ENCODE measurements around the gene ERBB4. TPM values are rescaled to one million over a fixed set of nuclear protein-coding genes. Genes with fewer than 3 reads are reported as not detected.

Gene ERBB4
- total RNA-seq, 1 donor from 2014 or later: 9.9 TPM

DNA sequence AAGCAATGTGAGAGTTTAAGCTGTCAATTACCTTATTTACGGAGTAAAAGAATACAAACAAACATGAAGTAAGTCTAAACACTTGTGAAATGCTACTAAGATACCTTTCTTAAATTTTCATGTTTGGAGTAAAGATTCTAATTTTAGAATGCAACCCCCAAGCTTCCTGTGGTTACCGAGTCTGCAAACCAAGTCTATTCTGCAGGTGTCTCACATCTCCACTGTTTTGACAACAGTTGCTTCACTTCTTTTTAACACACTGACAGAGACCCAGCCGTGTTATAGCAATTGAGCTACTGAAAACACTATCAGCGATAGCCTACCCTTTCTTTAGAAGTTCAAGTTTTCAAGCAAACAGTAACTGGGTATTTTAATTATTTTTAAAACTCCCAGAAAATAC, 608.3 kb downstream of the ERBB4 start:
- no peaks in the 10 kb centered on the region for H3K27me3 ChIP-seq (ENCODE audit: control insufficient read depth in 3 of 3, insufficient read depth in 3 of 3, low read length in 3 of 3)
- no peaks in the 10 kb centered on the region for H3K36me3 ChIP-seq (ENCODE audit: control insufficient read depth in 3 of 3, insufficient read depth in 3 of 3, low read length in 3 of 3)
- peaks cover 0 to 2% (median 0%) of the 10 kb centered on the region in 3 donors for H3K4me1 ChIP-seq (ENCODE audit: control insufficient read depth in 3 of 3, insufficient read depth in 3 of 3, low read length in 3 of 3)
- peak overlapping the region in 2 of 3 donors; percentile 4 to 62 for H3K9ac ChIP-seq (ENCODE audit: low read depth in 1 of 3, low read length in 3 of 3)
- H3K27ac ChIP-seq (ENCODE audit: low read depth, low read length): no peak overlapping the region
- peak overlapping the region in 1 of 3 donors; percentile 32 for H3K4me3 ChIP-seq (ENCODE audit: low read length in 3 of 3)
- H3K9me3 ChIP-seq (ENCODE audit: control insufficient read depth in 3 of 3, low read length in 3 of 3): no peaks in the 10 kb centered on the region

DNA sequence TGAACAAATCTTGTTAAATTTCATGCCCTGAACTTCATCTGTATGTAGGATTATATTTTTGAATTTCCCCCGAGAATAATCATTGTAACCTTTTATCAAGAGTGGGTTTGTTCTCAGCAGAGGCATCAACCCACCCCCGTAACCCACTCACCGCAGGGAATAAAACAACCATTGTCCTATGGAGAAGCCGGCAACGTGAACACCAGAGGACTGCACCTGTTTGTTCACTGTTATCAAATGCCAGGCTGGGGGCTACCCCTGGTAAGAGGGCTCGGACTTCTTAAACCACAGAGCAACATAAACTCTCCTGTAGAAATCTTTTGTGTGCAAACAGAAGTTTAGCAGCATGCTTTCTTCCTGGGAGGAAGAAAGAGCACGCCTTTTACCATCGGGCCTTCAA, 610.4 kb downstream of the ERBB4 start:
- Histone ChIP-seq H3K4me3 (ENCODE audit: low read length in 3 of 3) (no peak overlapping the region), H3K4me1 (ENCODE audit: control insufficient read depth in 3 of 3, insufficient read depth in 3 of 3, low read length in 3 of 3) (peaks cover 0 to 2% (median 0%) of the 10 kb centered on the region in 3 donors), H3K27me3 (ENCODE audit: control insufficient read depth in 3 of 3, insufficient read depth in 3 of 3, low read length in 3 of 3) (no peaks in the 10 kb centered on the region), H3K36me3 (ENCODE audit: control insufficient read depth in 3 of 3, insufficient read depth in 3 of 3, low read length in 3 of 3) (no peaks in the 10 kb centered on the region), H3K9ac (ENCODE audit: low read depth in 1 of 3, low read length in 3 of 3) (no peak overlapping the region), H3K27ac (ENCODE audit: low read depth, low read length) (no peak overlapping the region), H3K9me3 (ENCODE audit: control insufficient read depth in 3 of 3, low read length in 3 of 3) (no peaks in the 10 kb centered on the region)

DNA sequence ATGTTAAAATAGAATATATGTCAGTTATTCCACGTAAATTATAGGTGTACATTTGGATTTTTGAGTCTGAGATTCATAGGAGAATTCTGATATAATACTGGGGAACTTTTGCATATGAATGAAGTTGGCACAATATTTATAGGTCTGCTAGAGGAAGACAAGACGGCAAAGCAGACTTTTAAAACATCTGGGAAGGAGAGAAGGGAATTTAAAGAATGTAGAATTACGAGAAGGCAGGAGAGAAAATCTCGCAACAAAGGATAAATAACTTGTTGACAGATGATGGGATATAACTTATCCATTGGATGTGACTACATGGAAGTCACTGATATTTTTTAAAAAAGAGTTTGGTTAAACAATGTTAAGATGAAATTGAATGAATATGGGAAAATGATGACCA, 615.6 kb downstream of the ERBB4 start:
- Histone ChIP-seq H3K27ac (ENCODE audit: low read depth, low read length) (no peak overlapping the region), H3K4me3 (ENCODE audit: low read length in 3 of 3) (no peak overlapping the region), H3K4me1 (ENCODE audit: control insufficient read depth in 3 of 3, insufficient read depth in 3 of 3, low read length in 3 of 3) (no peaks in the 10 kb centered on the region), H3K27me3 (ENCODE audit: control insufficient read depth in 3 of 3, insufficient read depth in 3 of 3, low read length in 3 of 3) (no peaks in the 10 kb centered on the region), H3K36me3 (ENCODE audit: control insufficient read depth in 3 of 3, insufficient read depth in 3 of 3, low read length in 3 of 3) (no peaks in the 10 kb centered on the region), H3K9me3 (ENCODE audit: control insufficient read depth in 3 of 3, low read length in 3 of 3) (no peaks in the 10 kb centered on the region), H3K9ac (ENCODE audit: low read depth in 1 of 3, low read length in 3 of 3) (no peak overlapping the region)

DNA sequence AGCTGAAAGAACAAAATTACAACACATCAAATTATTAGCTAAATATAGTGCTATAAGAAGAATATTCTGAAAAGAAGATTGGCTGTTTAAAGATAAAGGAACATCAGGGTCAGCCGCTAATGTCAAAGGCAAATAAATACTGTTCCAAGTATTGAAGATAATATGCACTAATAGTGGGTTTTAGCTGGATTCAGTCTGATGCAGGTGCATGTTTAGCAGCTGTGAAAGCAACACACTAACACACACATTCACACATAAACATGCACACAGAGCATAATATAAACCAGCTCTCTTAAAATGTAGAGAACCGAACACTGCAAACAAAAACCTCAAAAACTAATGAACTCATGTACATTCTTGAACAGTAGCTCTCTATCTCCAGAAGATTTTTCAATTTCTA, 634.6 kb downstream of the ERBB4 start:
- no peak overlapping the region for H3K4me3 ChIP-seq (ENCODE audit: low read length in 3 of 3)
- H3K27me3 ChIP-seq (ENCODE audit: control insufficient read depth in 3 of 3, insufficient read depth in 3 of 3, low read length in 3 of 3): no peaks in the 10 kb centered on the region
- H3K9ac ChIP-seq (ENCODE audit: low read depth in 1 of 3, low read length in 3 of 3): no peak overlapping the region
- peaks cover 0 to 5% (median 0%) of the 10 kb centered on the region in 3 donors for H3K4me1 ChIP-seq (ENCODE audit: control insufficient read depth in 3 of 3, insufficient read depth in 3 of 3, low read length in 3 of 3)
- no peak overlapping the region for H3K27ac ChIP-seq (ENCODE audit: low read depth, low read length)
- no peaks in the 10 kb centered on the region for H3K36me3 ChIP-seq (ENCODE audit: control insufficient read depth in 3 of 3, insufficient read depth in 3 of 3, low read length in 3 of 3)
- H3K9me3 ChIP-seq (ENCODE audit: control insufficient read depth in 3 of 3, low read length in 3 of 3): no peaks in the 10 kb centered on the region

DNA sequence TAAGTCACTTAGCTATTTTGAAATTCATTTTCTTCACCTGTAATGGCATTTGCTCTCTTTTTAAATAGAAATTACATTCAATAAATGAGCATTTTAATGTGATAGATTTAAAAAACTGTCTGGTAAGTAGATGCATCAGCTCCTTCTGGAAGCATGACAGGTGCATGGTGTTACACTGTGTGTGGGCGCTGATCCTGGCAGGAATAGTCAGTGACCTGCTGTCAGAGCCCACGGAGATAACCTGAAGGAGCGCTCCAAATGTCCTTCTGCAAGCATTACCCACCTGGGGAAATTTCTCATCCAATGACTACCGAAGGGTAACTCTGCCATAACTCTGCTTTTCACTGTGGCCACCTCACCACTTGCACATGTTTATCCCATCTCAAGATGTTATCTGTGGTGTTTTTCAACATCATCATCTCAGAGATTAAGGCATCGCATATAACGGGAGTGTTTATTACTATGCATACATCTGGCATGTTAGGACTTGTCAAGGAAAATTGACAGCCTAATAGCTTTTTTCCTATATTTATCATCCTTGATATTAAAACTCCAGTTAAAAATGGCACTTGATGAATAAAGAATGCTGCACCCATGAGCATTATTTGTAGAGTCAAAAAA, 637.3 kb downstream of the ERBB4 start:
- Histone ChIP-seq H3K4me3 (ENCODE audit: low read length in 3 of 3) (peak overlapping the region in 2 of 3 donors; percentile 40 to 50), H3K9ac (ENCODE audit: low read depth in 1 of 3, low read length in 3 of 3) (no peak overlapping the region), H3K9me3 (ENCODE audit: control insufficient read depth in 3 of 3, low read length in 3 of 3) (no peaks in the 10 kb centered on the region), H3K4me1 (ENCODE audit: control insufficient read depth in 3 of 3, insufficient read depth in 3 of 3, low read length in 3 of 3) (peaks cover 0 to 5% (median 0%) of the 10 kb centered on the region in 3 donors), H3K27me3 (ENCODE audit: control insufficient read depth in 3 of 3, insufficient read depth in 3 of 3, low read length in 3 of 3) (no peaks in the 10 kb centered on the region), H3K27ac (ENCODE audit: low read depth, low read length) (peak overlapping the region; percentile 86), H3K36me3 (ENCODE audit: control insufficient read depth in 3 of 3, insufficient read depth in 3 of 3, low read length in 3 of 3) (no peaks in the 10 kb centered on the region)

DNA sequence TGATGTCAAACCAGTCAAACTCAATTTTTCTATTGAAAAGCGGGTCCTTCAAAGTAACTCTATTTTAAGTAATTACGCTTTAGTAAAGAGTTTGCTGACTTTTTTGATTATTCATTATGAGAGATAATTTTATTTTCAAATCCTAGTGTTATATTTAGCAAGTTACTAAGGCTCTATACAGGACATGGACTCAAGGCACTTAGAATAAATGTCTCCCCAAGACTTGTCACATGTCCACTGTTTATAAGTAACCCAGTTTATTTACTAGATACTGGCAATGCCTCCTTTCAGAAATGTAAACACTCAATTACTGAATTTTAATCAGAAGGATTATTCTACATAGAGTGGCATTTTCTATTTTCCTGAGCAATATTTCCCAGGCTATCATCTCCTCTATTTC, 638.1 kb downstream of the ERBB4 start:
- peak overlapping the region in 1 of 3 donors; percentile 4 for H3K4me3 ChIP-seq (ENCODE audit: low read length in 3 of 3)
- H3K9me3 ChIP-seq (ENCODE audit: control insufficient read depth in 3 of 3, low read length in 3 of 3): no peaks in the 10 kb centered on the region
- no peaks in the 10 kb centered on the region for H3K36me3 ChIP-seq (ENCODE audit: control insufficient read depth in 3 of 3, insufficient read depth in 3 of 3, low read length in 3 of 3)
- no peaks in the 10 kb centered on the region for H3K27me3 ChIP-seq (ENCODE audit: control insufficient read depth in 3 of 3, insufficient read depth in 3 of 3, low read length in 3 of 3)
- peaks cover 0 to 5% (median 0%) of the 10 kb centered on the region in 3 donors for H3K4me1 ChIP-seq (ENCODE audit: control insufficient read depth in 3 of 3, insufficient read depth in 3 of 3, low read length in 3 of 3)
- peak overlapping the region; percentile 41 to 63 (median 52) for H3K9ac ChIP-seq (ENCODE audit: low read depth in 1 of 3, low read length in 3 of 3)
- peak overlapping the region; percentile 86 for H3K27ac ChIP-seq (ENCODE audit: low read depth, low read length)

DNA sequence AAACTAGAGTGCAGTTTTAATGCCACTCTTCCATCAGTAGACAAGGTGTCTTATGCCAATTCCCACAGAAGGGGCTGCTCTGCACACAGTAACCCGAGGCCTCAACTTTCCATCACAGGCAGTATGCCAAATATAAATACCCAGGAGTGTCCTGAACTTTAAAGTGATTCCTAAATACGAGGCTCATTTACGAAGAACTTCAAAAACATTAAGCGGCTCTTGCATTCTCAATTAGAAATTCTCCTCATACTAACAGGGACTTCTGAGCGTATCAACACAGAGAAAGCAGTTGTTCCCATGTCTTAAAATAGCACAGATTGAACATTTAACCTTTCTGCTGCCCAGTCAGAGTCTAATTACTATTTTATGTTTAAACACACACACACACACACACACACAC, 638.6 kb downstream of the ERBB4 start:
- peak overlapping the region; percentile 86 for H3K27ac ChIP-seq (ENCODE audit: low read depth, low read length)
- no peaks in the 10 kb centered on the region for H3K27me3 ChIP-seq (ENCODE audit: control insufficient read depth in 3 of 3, insufficient read depth in 3 of 3, low read length in 3 of 3)
- peak overlapping the region; percentile 14 to 57 (median 34) for H3K4me3 ChIP-seq (ENCODE audit: low read length in 3 of 3)
- peaks cover 0 to 5% (median 0%) of the 10 kb centered on the region in 3 donors for H3K4me1 ChIP-seq (ENCODE audit: control insufficient read depth in 3 of 3, insufficient read depth in 3 of 3, low read length in 3 of 3)
- no peaks in the 10 kb centered on the region for H3K36me3 ChIP-seq (ENCODE audit: control insufficient read depth in 3 of 3, insufficient read depth in 3 of 3, low read length in 3 of 3)
- peak overlapping the region; percentile 41 to 63 (median 52) for H3K9ac ChIP-seq (ENCODE audit: low read depth in 1 of 3, low read length in 3 of 3)
- peaks cover 0 to under 1% (median 0%) of the 10 kb centered on the region in 3 donors for H3K9me3 ChIP-seq (ENCODE audit: control insufficient read depth in 3 of 3, low read length in 3 of 3)

DNA sequence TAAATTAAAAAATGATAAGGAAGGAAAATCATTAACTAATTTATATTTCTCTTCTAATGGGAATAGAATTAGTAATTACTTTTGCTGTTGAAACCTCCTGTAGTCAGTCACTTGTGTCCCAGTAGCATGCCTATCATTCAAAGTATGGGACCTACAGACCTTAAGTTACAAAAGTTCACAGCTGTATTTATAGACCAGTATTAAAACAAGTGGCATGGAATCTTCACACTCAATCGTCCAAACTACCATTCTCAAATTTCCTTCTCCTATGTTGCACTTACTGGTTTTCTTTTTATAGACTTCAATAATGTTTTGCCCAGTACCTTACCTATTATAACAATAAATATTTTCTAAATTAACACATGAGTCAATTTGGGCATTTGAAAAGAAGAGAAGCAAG, 639.9 kb downstream of the ERBB4 start:
- H3K36me3 ChIP-seq (ENCODE audit: control insufficient read depth in 3 of 3, insufficient read depth in 3 of 3, low read length in 3 of 3): no peaks in the 10 kb centered on the region
- peak overlapping the region; percentile 86 for H3K27ac ChIP-seq (ENCODE audit: low read depth, low read length)
- peak overlapping the region in 1 of 3 donors; percentile 31 for H3K4me3 ChIP-seq (ENCODE audit: low read length in 3 of 3)
- no peaks in the 10 kb centered on the region for H3K27me3 ChIP-seq (ENCODE audit: control insufficient read depth in 3 of 3, insufficient read depth in 3 of 3, low read length in 3 of 3)
- peaks cover 0 to 2% (median 0%) of the 10 kb centered on the region in 3 donors for H3K9me3 ChIP-seq (ENCODE audit: control insufficient read depth in 3 of 3, low read length in 3 of 3)
- peak overlapping the region; percentile 46 to 67 (median 55) for H3K9ac ChIP-seq (ENCODE audit: low read depth in 1 of 3, low read length in 3 of 3)
- peaks cover 0 to 5% (median 0%) of the 10 kb centered on the region in 3 donors for H3K4me1 ChIP-seq (ENCODE audit: control insufficient read depth in 3 of 3, insufficient read depth in 3 of 3, low read length in 3 of 3)

DNA sequence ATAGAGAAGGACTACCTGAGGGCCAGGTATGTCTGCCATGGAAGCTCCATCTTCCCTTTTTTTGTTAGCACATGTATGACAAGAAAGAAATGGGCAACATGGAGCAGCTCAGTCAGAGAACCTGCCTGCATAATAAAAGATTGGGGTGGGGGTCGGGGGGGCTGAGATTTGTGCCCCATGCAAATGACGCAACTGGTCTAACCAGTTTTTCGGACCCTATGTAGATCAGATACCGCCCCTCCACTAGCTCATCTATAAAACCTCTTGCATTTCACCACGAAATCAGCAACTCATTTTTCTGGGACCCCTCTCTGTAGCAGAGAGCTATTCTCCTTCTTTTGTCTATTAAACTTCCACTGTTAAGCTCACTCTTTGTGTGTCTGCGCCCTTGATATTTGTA, 657.2 kb downstream of the ERBB4 start:
- Histone ChIP-seq H3K27me3 (ENCODE audit: control insufficient read depth in 3 of 3, insufficient read depth in 3 of 3, low read length in 3 of 3) (no peaks in the 10 kb centered on the region), H3K9ac (ENCODE audit: low read depth in 1 of 3, low read length in 3 of 3) (no peak overlapping the region), H3K27ac (ENCODE audit: low read depth, low read length) (no peak overlapping the region), H3K4me3 (ENCODE audit: low read length in 3 of 3) (no peak overlapping the region), H3K9me3 (ENCODE audit: control insufficient read depth in 3 of 3, low read length in 3 of 3) (no peaks in the 10 kb centered on the region), H3K4me1 (ENCODE audit: control insufficient read depth in 3 of 3, insufficient read depth in 3 of 3, low read length in 3 of 3) (no peaks in the 10 kb centered on the region), H3K36me3 (ENCODE audit: control insufficient read depth in 3 of 3, insufficient read depth in 3 of 3, low read length in 3 of 3) (no peaks in the 10 kb centered on the region)

DNA sequence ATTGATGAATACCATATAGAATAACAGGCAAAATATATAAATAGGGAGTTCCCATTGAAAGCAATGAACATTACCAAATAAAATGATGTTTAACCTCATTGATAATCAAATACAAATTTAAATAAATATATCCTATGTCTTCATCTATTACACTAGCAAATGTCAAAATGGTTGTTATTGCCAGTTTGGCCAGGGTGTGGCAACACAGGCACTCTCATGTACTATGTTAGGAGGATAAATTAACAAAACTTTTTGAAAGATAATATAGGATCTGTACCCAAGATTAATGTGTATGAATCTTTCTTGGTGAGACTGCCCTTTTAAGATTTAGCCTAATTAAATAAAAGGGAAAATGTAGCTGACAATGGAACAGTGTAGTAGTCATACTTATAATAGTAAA, 659.3 kb downstream of the ERBB4 start:
- no peaks in the 10 kb centered on the region for H3K36me3 ChIP-seq (ENCODE audit: control insufficient read depth in 3 of 3, insufficient read depth in 3 of 3, low read length in 3 of 3)

More for the DNA sequence above, 659.3 kb downstream of the ERBB4 start:
- H3K27ac ChIP-seq (ENCODE audit: low read depth, low read length): no peak overlapping the region
- no peaks in the 10 kb centered on the region for H3K4me1 ChIP-seq (ENCODE audit: control insufficient read depth in 3 of 3, insufficient read depth in 3 of 3, low read length in 3 of 3)
- H3K9ac ChIP-seq (ENCODE audit: low read depth in 1 of 3, low read length in 3 of 3): no peak overlapping the region
- H3K27me3 ChIP-seq (ENCODE audit: control insufficient read depth in 3 of 3, insufficient read depth in 3 of 3, low read length in 3 of 3): no peaks in the 10 kb centered on the region
- no peaks in the 10 kb centered on the region for H3K9me3 ChIP-seq (ENCODE audit: control insufficient read depth in 3 of 3, low read length in 3 of 3)
- no peak overlapping the region for H3K4me3 ChIP-seq (ENCODE audit: low read length in 3 of 3)

Data from skeletal muscle tissue (tissue), 4 donors.